HCT116 (cell line): ENCODE measurements around the gene KCNIP4. TPM values are rescaled to one million over a fixed set of nuclear protein-coding genes. Genes with fewer than 3 reads are reported as not detected.

Experiments
- ATAC-seq: fragments of 200-7000 bp; cut with Tn5 transposase; 2 replicates; pipeline ENCODE4 v1.9.1; 2020; ENCODE audit warnings: mild to moderate bottlenecking, moderate library complexity
- BruUV-seq: library from RNA; stranded (reverse); fragments of 400-500 nt; replicated peaks from 2 replicates; lab custom pipeline; 2021; lab: Mats Ljungman, UMichigan
- CTCF ChIA-PET: fragments of 300-600 bp; sonication (Branson Sonifier 250); formaldehyde crosslinking; loops from one replicate; lab custom pipeline; 2021; ENCODE audit warnings: antibody characterized with exemption; lab: Charles Lee
- POLR2A ChIA-PET: fragments of 300-600, 350-600 bp; sonication (Branson Sonifier 250); formaldehyde crosslinking; loops from one replicate; lab custom pipeline; 2021; ENCODE audit warnings: antibody characterized with exemption; lab: Charles Lee
- RAD21 ChIA-PET, 2 experiments: fragments of 300-600 bp; sonication (Branson Sonifier 250); formaldehyde crosslinking; loops; one replicate each; lab custom pipeline; 2023; ENCODE audit warnings: low total read pairs in 2 of 2; ENCODE audit not compliant: uncharacterized antibody in 2 of 2, unreplicated experiment in 2 of 2, low non-redundant PET in 1 of 2; lab: Charles Lee
- DNase-seq: peaks from one replicate; pipeline ENCODE4 v3.0.0-alpha.2; 2010; ENCODE audit warnings: low read depth, low spot score
- H2AFZ ChIP-seq: fragments of 200-600 bp; shearing (Covaris generic), sonication (generic); 2 replicates; pipeline ENCODE4 v1.6.1; 2017; ENCODE audit warnings: low read depth, mixed run types, mixed read lengths, antibody characterized with exemption, low read length; ENCODE audit not compliant: poor library complexity, severe bottlenecking
- H3K27ac ChIP-seq: 2 replicates; pipeline ENCODE4 v1.5.1; 2012; ENCODE audit warnings: low read depth, low read length
- H3K27me3 ChIP-seq: fragments of 200-600 bp; sonication (generic); 2 replicates; pipeline ENCODE4 v1.6.1; 2016; ENCODE audit warnings: mixed run types, low read length, mixed read lengths; ENCODE audit not compliant: insufficient read depth
- H3K36me3 ChIP-seq, 2 experiments: fragments of 200-500 bp in 1 of 2; fragments of 200-600 bp in 1 of 2; sonication (Bioruptor generic) in 1 of 2; sonication (generic) in 1 of 2; 2 replicates each; pipeline versions ENCODE4 v1.5.1 to v1.6.1; 2014 to 2016; ENCODE audit warnings: low read length in 2 of 2, inconsistent platforms in 1 of 2, mixed read lengths in 1 of 2, mixed run types in 1 of 2; ENCODE audit not compliant: insufficient read depth in 2 of 2, control insufficient read depth in 1 of 2
- H3K4me1 ChIP-seq, 2 experiments: fragments of 200-600 bp in 1 of 2; sonication (generic) in 1 of 2; 2 replicates each; pipeline versions ENCODE4 v1.5.1 to v1.6.1; 2012 to 2017; ENCODE audit warnings: low read length in 2 of 2, inconsistent platforms in 1 of 2, mild to moderate bottlenecking in 1 of 2, mixed read lengths in 1 of 2, mixed run types in 1 of 2, moderate library complexity in 1 of 2; ENCODE audit not compliant: insufficient read depth in 2 of 2, control insufficient read depth in 1 of 2
- H3K4me2 ChIP-seq: fragments of 200-600 bp; sonication (generic); 2 replicates; pipeline ENCODE4 v1.6.1; 2017; ENCODE audit warnings: mixed run types, low read length, mixed read lengths
- H3K4me3 ChIP-seq, 2 experiments: fragments of 200-600 bp in 1 of 2; sonication (generic) in 1 of 2; replicated peaks in 1 of 2; 2 replicates each; pipeline ENCODE4 v1.5.1; 2011 to 2016; ENCODE audit warnings: low read length in 2 of 2, control low read depth in 1 of 2, low read depth in 1 of 2, mild to moderate bottlenecking in 1 of 2, mixed read lengths in 1 of 2, mixed run types in 1 of 2
- H3K79me2 ChIP-seq: fragments of 200-600 bp; sonication (generic); 2 replicates; pipeline ENCODE4 v1.6.1; 2017; ENCODE audit warnings: mild to moderate bottlenecking, mixed run types, low read length, moderate library complexity, mixed read lengths; ENCODE audit not compliant: insufficient read depth
- H3K9ac ChIP-seq: fragments of 200-600 bp; sonication (generic); 2 replicates; pipeline ENCODE4 v1.6.1; 2016; ENCODE audit warnings: low read length, mixed read lengths
- H3K9me2 ChIP-seq: fragments of 200-600 bp; sonication (generic), shearing (Covaris generic); 2 replicates; pipeline ENCODE4 v1.6.1; 2017; ENCODE audit warnings: mixed run types, mild to moderate bottlenecking, moderate library complexity; ENCODE audit not compliant: insufficient read depth
- H3K9me3 ChIP-seq, 2 experiments: fragments of 200-500 bp in 1 of 2; fragments of 200-600 bp in 1 of 2; sonication (Bioruptor generic) in 1 of 2; sonication (generic) in 1 of 2; 2 replicates each; pipeline ENCODE4 v1.6.1; 2014 to 2017; ENCODE audit warnings: low read length in 2 of 2, mixed read lengths in 2 of 2, inconsistent platforms in 1 of 2, low read depth in 1 of 2, mild to moderate bottlenecking in 1 of 2, mixed run types in 1 of 2, moderate library complexity in 1 of 2; ENCODE audit not compliant: control insufficient read depth in 1 of 2, insufficient read depth in 1 of 2
- H4K20me1 ChIP-seq: fragments of 200-600 bp; sonication (generic), shearing (Covaris generic); 2 replicates; pipeline ENCODE4 v1.6.1; 2017; ENCODE audit warnings: mixed run types, mild to moderate bottlenecking, moderate library complexity; ENCODE audit not compliant: insufficient read depth
- CBX3 ChIP-seq: IDR thresholded peaks from 2 replicates; pipeline ENCODE4 v1.6.1; 2012; ENCODE audit warnings: low read depth
- CEBPB ChIP-seq: IDR thresholded peaks from 2 replicates; pipeline ENCODE4 v1.6.1; 2012; ENCODE audit warnings: low read depth
- EGR1 ChIP-seq: IDR thresholded peaks from 2 replicates; pipeline ENCODE4 v1.6.1; 2012; ENCODE audit warnings: low read depth
- ELF1 ChIP-seq: IDR thresholded peaks from 2 replicates; pipeline ENCODE4 v1.6.1; 2012; ENCODE audit warnings: low read depth, borderline replicate concordance
- EZH2 ChIP-seq: fragments of 200-600 bp; sonication (generic); IDR thresholded peaks from 2 replicates; pipeline ENCODE4 v1.6.1; 2017; ENCODE audit warnings: antibody characterized with exemption, mixed run types
- EZH2phosphoT487 ChIP-seq: fragments of 200-600 bp; IDR thresholded peaks from 2 replicates; pipeline ENCODE4 v1.6.1; 2018; ENCODE audit warnings: antibody characterized with exemption, borderline replicate concordance
- FOSL1 ChIP-seq: IDR thresholded peaks from 2 replicates; pipeline ENCODE4 v1.6.1; 2012; ENCODE audit warnings: low read depth
- JUND ChIP-seq: IDR thresholded peaks from 2 replicates; pipeline ENCODE4 v1.6.1; 2012
- RAD21 ChIP-seq: IDR thresholded peaks from 2 replicates; pipeline ENCODE4 v1.6.1; 2012; ENCODE audit warnings: low read depth, mild to moderate bottlenecking
- SP1 ChIP-seq: IDR thresholded peaks from 2 replicates; pipeline ENCODE4 v1.6.1; 2012; ENCODE audit warnings: low read depth
- TCF7L2 ChIP-seq: IDR thresholded peaks from 2 replicates; pipeline ENCODE4 v1.7.0; 2011; ENCODE audit warnings: borderline replicate concordance, inconsistent platforms; ENCODE audit not compliant: insufficient read depth, insufficient read length; ENCODE audit errors: extremely low read depth
- YY1 ChIP-seq: IDR thresholded peaks from 2 replicates; pipeline ENCODE4 v1.6.1; 2011; ENCODE audit warnings: low read length, low read depth, moderate library complexity, mild to moderate bottlenecking; ENCODE audit not compliant: insufficient replicate concordance; ENCODE audit errors: extremely low read depth
- ZFX ChIP-seq: fragments of 450-650 bp; IDR thresholded peaks from 2 replicates; pipeline ENCODE4 v1.6.1; 2017
- ZNF274 ChIP-seq: fragments of 200-500 bp; sonication (Bioruptor generic); IDR thresholded peaks from 2 replicates; pipeline ENCODE4 v1.6.1; 2014; ENCODE audit warnings: mild to moderate bottlenecking, low read depth, low read length, inconsistent platforms
- intact Hi-C: fragments of 100-400 bp; cut with micrococcal nuclease; formaldehyde crosslinking; loops from 2 replicates; pipeline ENCODE4 v1.10.0; 2022
- total RNA-seq: library from RNA; stranded (reverse); gene quantifications from one replicate; pipeline ENCODE4 v1.2.1, GENCODE V29; 2021; ENCODE audit not compliant: unreplicated experiment
- TF ChIP-seq, protein P1 (sequence below): IDR thresholded peaks from 2 replicates; pipeline ENCODE4 v1.6.1; 2012
- TF ChIP-seq, protein P2 (sequence below), 3 experiments: fragments of 200-600 bp in 1 of 3; sonication (generic) in 1 of 3; IDR thresholded peaks in 2 of 3; conservative IDR thresholded peaks in 1 of 3; 2 replicates each; pipeline ENCODE4 v1.5.1; 2012 to 2017; ENCODE audit warnings: low read depth in 2 of 3, low read length in 2 of 3, antibody characterized with exemption in 1 of 3, borderline replicate concordance in 1 of 3, control low read depth in 1 of 3, mild to moderate bottlenecking in 1 of 3, mixed read lengths in 1 of 3, mixed run types in 1 of 3, moderate library complexity in 1 of 3; ENCODE audit not compliant: insufficient read depth in 1 of 3
- TF ChIP-seq, protein P3 (sequence below): IDR thresholded peaks from 2 replicates; pipeline ENCODE4 v1.6.1; 2011; ENCODE audit warnings: mild to moderate bottlenecking, low read length, moderate library complexity; ENCODE audit not compliant: insufficient replicate concordance; ENCODE audit errors: extremely low read depth
- TF ChIP-seq, protein P4 (sequence below): IDR thresholded peaks from 2 replicates; pipeline ENCODE4 v1.6.1; 2012; ENCODE audit warnings: low read depth
- TF ChIP-seq, protein P5 (sequence below): IDR thresholded peaks from 2 replicates; pipeline ENCODE4 v1.6.1; 2012

Gene KCNIP4
- total RNA-seq, 1 experiment from 2014 or later = not detected

DNA sequence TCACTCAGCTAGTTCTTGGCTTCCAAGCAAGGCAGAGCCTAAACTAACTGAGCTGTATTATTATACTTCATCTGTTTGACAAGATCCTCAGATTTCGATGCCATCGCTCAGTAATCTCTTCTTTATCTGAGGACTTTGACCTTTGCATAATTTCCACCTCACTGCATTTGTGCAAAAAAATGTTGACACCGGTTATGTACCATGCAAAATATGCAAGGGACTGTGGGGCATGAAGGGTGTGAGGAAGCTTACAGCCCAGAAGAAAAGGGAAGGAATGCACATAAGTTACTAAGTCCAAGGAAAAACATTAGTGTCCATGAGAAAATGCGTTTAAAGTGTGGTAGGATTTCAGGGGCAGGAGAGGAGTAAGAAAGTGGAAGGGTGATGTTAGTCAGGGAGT, 953.0 kb downstream of the KCNIP4 start:
- Histone ChIP-seq H2AFZ (no peak overlapping the region), H3K4me3 (no peak overlapping the region), H3K9me2 (no peaks in the 10 kb centered on the region), H3K79me2 (no peaks in the 10 kb centered on the region), H3K4me1 (no peaks in the 10 kb centered on the region), H3K27ac (no peak overlapping the region), H4K20me1 (no peaks in the 10 kb centered on the region), H3K9ac (no peak overlapping the region), H3K4me2 (no peak overlapping the region), H3K9me3 (peaks cover 3 to 4% of the 10 kb centered on the region in 2 experiments; a peak in 2 of 4 replicates), H3K36me3 (no peaks in the 10 kb centered on the region), H3K27me3 (no peaks in the 10 kb centered on the region)
- no peak for DNase-seq
- ChIA-PET CTCF (no interaction called here), POLR2A (no interaction called here), RAD21 (no interaction called here)
- intact Hi-C loops = no loop called here
- no TSS peak for BruUV-seq
- no peak for ATAC-seq
- TF ChIP-seq, protein P1, sequence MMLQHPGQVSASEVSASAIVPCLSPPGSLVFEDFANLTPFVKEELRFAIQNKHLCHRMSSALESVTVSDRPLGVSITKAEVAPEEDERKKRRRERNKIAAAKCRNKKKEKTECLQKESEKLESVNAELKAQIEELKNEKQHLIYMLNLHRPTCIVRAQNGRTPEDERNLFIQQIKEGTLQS = no peak
- TF ChIP-seq EZH2 = no peak
- no peak for TF ChIP-seq ZNF274
- no peak for TF ChIP-seq CBX3
- no peak for TF ChIP-seq EGR1
- TF ChIP-seq, protein P2, sequence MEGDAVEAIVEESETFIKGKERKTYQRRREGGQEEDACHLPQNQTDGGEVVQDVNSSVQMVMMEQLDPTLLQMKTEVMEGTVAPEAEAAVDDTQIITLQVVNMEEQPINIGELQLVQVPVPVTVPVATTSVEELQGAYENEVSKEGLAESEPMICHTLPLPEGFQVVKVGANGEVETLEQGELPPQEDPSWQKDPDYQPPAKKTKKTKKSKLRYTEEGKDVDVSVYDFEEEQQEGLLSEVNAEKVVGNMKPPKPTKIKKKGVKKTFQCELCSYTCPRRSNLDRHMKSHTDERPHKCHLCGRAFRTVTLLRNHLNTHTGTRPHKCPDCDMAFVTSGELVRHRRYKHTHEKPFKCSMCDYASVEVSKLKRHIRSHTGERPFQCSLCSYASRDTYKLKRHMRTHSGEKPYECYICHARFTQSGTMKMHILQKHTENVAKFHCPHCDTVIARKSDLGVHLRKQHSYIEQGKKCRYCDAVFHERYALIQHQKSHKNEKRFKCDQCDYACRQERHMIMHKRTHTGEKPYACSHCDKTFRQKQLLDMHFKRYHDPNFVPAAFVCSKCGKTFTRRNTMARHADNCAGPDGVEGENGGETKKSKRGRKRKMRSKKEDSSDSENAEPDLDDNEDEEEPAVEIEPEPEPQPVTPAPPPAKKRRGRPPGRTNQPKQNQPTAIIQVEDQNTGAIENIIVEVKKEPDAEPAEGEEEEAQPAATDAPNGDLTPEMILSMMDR (IDR thresholded peaks at IDR 0.05 in 2 of 3, conservative IDR thresholded peaks at IDR 0.05 in 1 of 3; ENCODE audit: borderline replicate concordance in 1 of 3, insufficient read depth in 1 of 3, low read depth in 2 of 3, low read length in 2 of 3) = no peak
- no peak for TF ChIP-seq CEBPB
- no peak for TF ChIP-seq EZH2phosphoT487
- no peak for TF ChIP-seq FOSL1
- no peak for TF ChIP-seq YY1
- no peak for TF ChIP-seq TCF7L2
- no peak for TF ChIP-seq ELF1
- TF ChIP-seq, protein P3, sequence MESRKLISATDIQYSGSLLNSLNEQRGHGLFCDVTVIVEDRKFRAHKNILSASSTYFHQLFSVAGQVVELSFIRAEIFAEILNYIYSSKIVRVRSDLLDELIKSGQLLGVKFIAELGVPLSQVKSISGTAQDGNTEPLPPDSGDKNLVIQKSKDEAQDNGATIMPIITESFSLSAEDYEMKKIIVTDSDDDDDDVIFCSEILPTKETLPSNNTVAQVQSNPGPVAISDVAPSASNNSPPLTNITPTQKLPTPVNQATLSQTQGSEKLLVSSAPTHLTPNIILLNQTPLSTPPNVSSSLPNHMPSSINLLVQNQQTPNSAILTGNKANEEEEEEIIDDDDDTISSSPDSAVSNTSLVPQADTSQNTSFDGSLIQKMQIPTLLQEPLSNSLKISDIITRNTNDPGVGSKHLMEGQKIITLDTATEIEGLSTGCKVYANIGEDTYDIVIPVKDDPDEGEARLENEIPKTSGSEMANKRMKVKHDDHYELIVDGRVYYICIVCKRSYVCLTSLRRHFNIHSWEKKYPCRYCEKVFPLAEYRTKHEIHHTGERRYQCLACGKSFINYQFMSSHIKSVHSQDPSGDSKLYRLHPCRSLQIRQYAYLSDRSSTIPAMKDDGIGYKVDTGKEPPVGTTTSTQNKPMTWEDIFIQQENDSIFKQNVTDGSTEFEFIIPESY = no peak
- TF ChIP-seq RAD21 = no peak
- TF ChIP-seq SP1 = no peak
- TF ChIP-seq ZFX = no peak
- TF ChIP-seq JUND = no peak
- TF ChIP-seq, protein P4, sequence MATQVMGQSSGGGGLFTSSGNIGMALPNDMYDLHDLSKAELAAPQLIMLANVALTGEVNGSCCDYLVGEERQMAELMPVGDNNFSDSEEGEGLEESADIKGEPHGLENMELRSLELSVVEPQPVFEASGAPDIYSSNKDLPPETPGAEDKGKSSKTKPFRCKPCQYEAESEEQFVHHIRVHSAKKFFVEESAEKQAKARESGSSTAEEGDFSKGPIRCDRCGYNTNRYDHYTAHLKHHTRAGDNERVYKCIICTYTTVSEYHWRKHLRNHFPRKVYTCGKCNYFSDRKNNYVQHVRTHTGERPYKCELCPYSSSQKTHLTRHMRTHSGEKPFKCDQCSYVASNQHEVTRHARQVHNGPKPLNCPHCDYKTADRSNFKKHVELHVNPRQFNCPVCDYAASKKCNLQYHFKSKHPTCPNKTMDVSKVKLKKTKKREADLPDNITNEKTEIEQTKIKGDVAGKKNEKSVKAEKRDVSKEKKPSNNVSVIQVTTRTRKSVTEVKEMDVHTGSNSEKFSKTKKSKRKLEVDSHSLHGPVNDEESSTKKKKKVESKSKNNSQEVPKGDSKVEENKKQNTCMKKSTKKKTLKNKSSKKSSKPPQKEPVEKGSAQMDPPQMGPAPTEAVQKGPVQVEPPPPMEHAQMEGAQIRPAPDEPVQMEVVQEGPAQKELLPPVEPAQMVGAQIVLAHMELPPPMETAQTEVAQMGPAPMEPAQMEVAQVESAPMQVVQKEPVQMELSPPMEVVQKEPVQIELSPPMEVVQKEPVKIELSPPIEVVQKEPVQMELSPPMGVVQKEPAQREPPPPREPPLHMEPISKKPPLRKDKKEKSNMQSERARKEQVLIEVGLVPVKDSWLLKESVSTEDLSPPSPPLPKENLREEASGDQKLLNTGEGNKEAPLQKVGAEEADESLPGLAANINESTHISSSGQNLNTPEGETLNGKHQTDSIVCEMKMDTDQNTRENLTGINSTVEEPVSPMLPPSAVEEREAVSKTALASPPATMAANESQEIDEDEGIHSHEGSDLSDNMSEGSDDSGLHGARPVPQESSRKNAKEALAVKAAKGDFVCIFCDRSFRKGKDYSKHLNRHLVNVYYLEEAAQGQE = no peak
- TF ChIP-seq, protein P5, sequence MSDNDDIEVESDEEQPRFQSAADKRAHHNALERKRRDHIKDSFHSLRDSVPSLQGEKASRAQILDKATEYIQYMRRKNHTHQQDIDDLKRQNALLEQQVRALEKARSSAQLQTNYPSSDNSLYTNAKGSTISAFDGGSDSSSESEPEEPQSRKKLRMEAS = no peak
